ENCODE results near the gene NCKAP5L. TPM values are rescaled to one million over a fixed set of nuclear protein-coding genes. Genes with fewer than 3 reads are reported as not detected.
A peak's percentile ranks its signal among the peaks of the same experiment; 100 is the strongest.

The NCKAP5L gene
- total RNA-seq, 8 experiments from 2014 or later = 15.1 to 51.6 (median 22.3) TPM

DNA sequence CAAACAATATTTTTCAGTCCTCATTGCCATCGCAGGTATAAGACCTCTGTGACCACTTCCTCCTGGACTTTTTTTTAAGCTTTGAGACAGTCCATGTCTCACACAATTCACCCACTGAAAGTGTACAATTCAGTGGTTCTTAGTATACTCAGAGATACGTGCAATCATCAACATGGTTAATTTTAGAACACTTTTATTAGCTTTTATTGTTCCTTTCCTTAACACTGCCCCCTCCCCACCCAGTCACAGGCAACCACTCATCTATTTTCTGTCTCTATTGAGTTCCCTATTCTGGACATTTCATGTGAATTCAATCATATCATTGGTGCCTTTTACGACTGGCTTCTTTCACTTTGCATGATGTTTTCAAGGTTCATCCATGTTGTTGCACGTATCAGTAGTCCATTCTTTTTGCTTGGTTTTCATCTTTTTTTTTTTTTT, 16.2 kb downstream of the NCKAP5L start:
- WGBS, 10 experiments = 80 to 97% (median 91%) methylated on average over 1 to 4 of the region's 4 CpGs; no CpG with 5 or more reads in 1 of the 10 experiments
- no peak overlapping the region for H3K4me3 ChIP-seq
- no peak overlapping the region for H3K27ac ChIP-seq
- in situ Hi-C loops (cut with MboI; ENCODE audit: low pct_unique_long_range_greater_than_20kb in 2 of 9, low sequenced_read_pairs in 9 of 9, unreplicated experiment in 9 of 9) = no loop called here
- peaks cover 30% of the 10 kb centered on the region in 2 donors for H3K4me1 ChIP-seq (replicated peaks in 1 of 2)
- no peak for ATAC-seq (replicated peaks in 6 of 8)

DNA sequence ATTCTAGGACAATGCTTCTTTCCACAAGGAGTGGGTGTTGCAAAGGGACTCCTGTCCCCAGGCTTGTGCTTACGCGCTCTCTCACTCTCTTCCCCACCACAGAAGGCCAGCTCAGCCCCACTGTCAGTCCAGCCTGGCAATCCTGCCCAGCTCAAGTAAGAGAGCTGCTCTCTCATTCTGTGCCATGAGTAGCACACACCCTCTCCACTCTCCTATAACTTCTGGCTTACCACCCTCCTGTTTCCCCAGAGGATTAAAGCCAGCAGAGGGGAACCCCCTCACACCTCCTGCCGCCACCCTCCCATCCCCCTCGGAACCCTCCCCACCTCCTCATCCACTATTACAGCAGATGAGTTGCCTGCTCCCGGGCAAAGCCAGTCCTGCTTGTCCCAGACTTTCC, 17.1 kb downstream of the NCKAP5L start:
- Histone ChIP-seq H3K4me3 (no peak overlapping the region), H3K4me1 (replicated peaks in 1 of 2) (peaks cover 30% of the 10 kb centered on the region in 2 donors), H3K27ac (no peak overlapping the region)
- 90 to 100% (median 100%) methylated on average over 1 to 2 of the region's 5 CpGs; no CpG with 5 or more reads in 5 of the 10 experiments for WGBS, 10 experiments
- in situ Hi-C loops (cut with MboI; ENCODE audit: low pct_unique_long_range_greater_than_20kb in 2 of 9, low sequenced_read_pairs in 9 of 9, unreplicated experiment in 9 of 9) = no loop called here
- ATAC-seq (replicated peaks in 6 of 8) = no peak

DNA sequence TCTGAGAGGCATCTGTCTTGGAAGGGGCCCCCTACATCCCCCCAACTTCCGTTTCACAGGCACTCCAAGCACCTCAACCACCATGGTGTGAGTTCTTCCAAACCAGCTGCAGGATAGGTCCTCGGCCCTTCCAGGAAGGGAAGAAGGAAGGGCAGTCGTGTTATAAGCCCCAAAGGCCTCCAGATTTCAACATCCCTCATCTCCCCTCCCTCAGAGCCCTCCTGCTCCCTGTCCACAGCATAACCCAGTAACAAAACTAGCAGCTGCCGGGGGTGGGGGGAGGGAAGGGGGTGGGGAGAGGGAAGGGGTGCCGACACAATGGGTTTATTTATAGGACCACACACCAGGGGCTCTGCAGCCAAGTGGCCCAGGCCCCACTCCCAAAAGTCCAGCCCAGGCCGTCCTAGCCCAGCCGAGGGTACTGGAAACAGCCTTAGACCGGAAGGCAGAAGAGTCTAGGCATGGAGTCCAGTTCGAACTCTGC, 18.3 kb downstream of the NCKAP5L start:
- H3K27ac ChIP-seq = peak overlapping the region; percentile 81 to 87
- WGBS, 10 experiments = 23 to 40% (median 33%) methylated on average over 1 to 6 of the region's 9 CpGs; no CpG with 5 or more reads in 7 of the 10 experiments
- H3K4me1 ChIP-seq (replicated peaks in 1 of 2) = peaks cover 30% of the 10 kb centered on the region in 2 donors
- ATAC-seq (replicated peaks in 6 of 8) = peak in 7 of 8 experiments; percentile 5 to 55 (median 46)
- H3K4me3 ChIP-seq = no peak overlapping the region
- in situ Hi-C loops (cut with MboI; ENCODE audit: low pct_unique_long_range_greater_than_20kb in 2 of 9, low sequenced_read_pairs in 9 of 9, unreplicated experiment in 9 of 9) = no loop called here

GRCh38 chr12:49809381-49809905, 18.8 kb downstream of the NCKAP5L start:
- peak; percentile 62 to 79 (median 68) for ATAC-seq (replicated peaks in 6 of 8)
- Histone ChIP-seq H3K4me3 (no peak overlapping the region), H3K4me1 (replicated peaks in 1 of 2) (peaks cover 30% of the 10 kb centered on the region in 2 donors), H3K27ac (peak overlapping the region; percentile 81 to 87)
- in situ Hi-C loops (cut with MboI; ENCODE audit: low pct_unique_long_range_greater_than_20kb in 2 of 9, low sequenced_read_pairs in 9 of 9, unreplicated experiment in 9 of 9) = no loop called here
- 0 to 40% methylated on average over 1 of the region's 4 CpGs; no CpG with 5 or more reads in 8 of the 10 experiments for whole genome bisulfite sequencing, 10 experiments

DNA sequence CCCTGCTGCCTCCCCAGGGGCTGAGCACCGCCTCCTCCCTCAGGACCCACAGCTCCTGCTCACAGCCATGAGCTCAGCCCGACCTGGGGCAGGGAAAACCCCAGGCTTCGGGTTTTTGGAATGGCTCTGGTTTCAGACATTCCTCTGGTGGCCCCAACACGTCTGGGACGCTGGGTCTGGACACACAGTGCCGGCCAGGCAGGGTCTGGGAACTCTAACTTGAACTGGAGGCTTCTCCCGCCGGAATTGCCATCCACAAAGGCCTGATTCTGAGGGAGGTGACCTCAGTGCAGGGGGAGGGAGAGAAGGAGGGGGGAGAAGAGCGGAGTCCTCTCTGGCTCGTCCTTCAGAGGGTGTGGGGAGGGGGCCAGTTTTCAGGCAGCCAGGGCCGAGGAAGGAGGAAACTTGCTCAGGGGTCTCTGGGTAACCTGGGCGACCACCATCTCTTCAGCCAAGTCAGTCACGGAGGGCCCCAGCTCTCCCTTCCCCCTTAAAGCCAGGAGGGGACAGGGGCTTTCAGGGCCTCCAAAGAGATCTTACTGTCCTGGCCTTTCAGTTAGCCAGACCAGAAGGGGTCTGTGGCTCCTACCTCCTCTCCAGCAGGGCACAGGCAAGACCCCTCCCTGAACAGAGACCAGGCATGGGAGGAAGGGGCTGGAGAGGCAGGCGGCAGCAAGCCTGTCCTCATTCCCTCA, 19.4 kb downstream of the NCKAP5L start:
- peak in 7 of 8 experiments; percentile 8 to 75 (median 73) for ATAC-seq (replicated peaks in 6 of 8)
- 10 to 34% (median 24%) methylated on average over 2 to 6 of the region's 14 CpGs; no CpG with 5 or more reads in 7 of the 10 experiments for WGBS, 10 experiments
- peaks cover 30% of the 10 kb centered on the region in 2 donors for H3K4me1 ChIP-seq (replicated peaks in 1 of 2)
- H3K27ac ChIP-seq = peak overlapping the region; percentile 81 to 87
- in situ Hi-C loops (cut with MboI; ENCODE audit: low pct_unique_long_range_greater_than_20kb in 2 of 9, low sequenced_read_pairs in 9 of 9, unreplicated experiment in 9 of 9) = no loop called here
- H3K4me3 ChIP-seq = no peak overlapping the region

GRCh38 chr12:49807991-49808580, 20.1 kb downstream of the NCKAP5L start:
- no peak for ATAC-seq (replicated peaks in 6 of 8)
- in situ Hi-C loops (cut with MboI; ENCODE audit: low pct_unique_long_range_greater_than_20kb in 2 of 9, low sequenced_read_pairs in 9 of 9, unreplicated experiment in 9 of 9) = no loop called here
- WGBS, 10 experiments = 90 to 100% (median 98%) methylated on average over 1 to 7 of the region's 12 CpGs; no CpG with 5 or more reads in 2 of the 10 experiments
- Histone ChIP-seq H3K4me1 (replicated peaks in 1 of 2) (peaks cover 30% of the 10 kb centered on the region in 2 donors), H3K4me3 (no peak overlapping the region), H3K27ac (peak overlapping the region; percentile 81 to 87)

GRCh38 chr12:49806877-49807276, 21.3 kb downstream of the NCKAP5L start:
- in situ Hi-C loops (cut with MboI; ENCODE audit: low pct_unique_long_range_greater_than_20kb in 2 of 9, low sequenced_read_pairs in 9 of 9, unreplicated experiment in 9 of 9) = no loop called here
- no peak overlapping the region for H3K27ac ChIP-seq
- H3K4me3 ChIP-seq = no peak overlapping the region
- WGBS, 10 experiments = 89 to 93% methylated on average over 5 of the region's 7 CpGs; no CpG with 5 or more reads in 8 of the 10 experiments
- no peak for ATAC-seq (replicated peaks in 6 of 8)
- H3K4me1 ChIP-seq (replicated peaks in 1 of 2) = peaks cover 30% of the 10 kb centered on the region in 2 donors

DNA sequence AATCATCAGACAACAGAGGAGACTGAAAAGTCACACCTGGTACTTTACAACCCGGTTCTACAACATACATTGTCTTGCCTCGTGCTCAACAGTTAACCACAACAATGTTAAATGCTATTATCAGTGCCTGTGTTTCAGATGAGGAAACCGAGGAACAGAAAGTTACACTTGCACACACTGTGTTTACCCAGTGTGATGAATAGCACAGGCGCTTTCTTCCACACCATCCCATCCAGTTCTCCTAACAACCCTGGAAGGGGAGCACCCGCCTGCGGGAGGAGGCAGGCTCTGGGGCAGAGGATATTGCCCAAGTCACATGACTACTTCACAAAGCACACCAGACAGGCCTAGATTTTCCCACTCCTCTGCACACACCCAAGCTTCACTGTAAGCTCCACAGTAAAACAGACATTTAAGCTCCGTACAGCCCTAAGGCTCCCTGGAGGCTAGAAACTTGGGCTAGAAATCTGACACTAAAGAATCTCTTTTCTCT, 21.8 kb downstream of the NCKAP5L start:
- in situ Hi-C loops (cut with MboI; ENCODE audit: low pct_unique_long_range_greater_than_20kb in 2 of 9, low sequenced_read_pairs in 9 of 9, unreplicated experiment in 9 of 9) = no loop called here
- 63 to 100% (median 90%) methylated on average over 1 to 6 of the region's 7 CpGs; no CpG with 5 or more reads in 2 of the 10 experiments for WGBS, 10 experiments
- peaks cover 30% of the 10 kb centered on the region in 2 donors for H3K4me1 ChIP-seq (replicated peaks in 1 of 2)
- ATAC-seq (replicated peaks in 6 of 8) = peak in 2 of 8 experiments; percentile 3 to 7
- no peak overlapping the region for H3K27ac ChIP-seq
- no peak overlapping the region for H3K4me3 ChIP-seq

GRCh38 chr12:49805409-49805808, 22.8 kb downstream of the NCKAP5L start:
- in situ Hi-C loops (cut with MboI; ENCODE audit: low pct_unique_long_range_greater_than_20kb in 2 of 9, low sequenced_read_pairs in 9 of 9, unreplicated experiment in 9 of 9) = no loop called here
- no peak for ATAC-seq (replicated peaks in 6 of 8)
- peaks cover 29% of the 10 kb centered on the region in 2 donors for H3K4me1 ChIP-seq (replicated peaks in 1 of 2)

GRCh38 chr12:49804821-49805220, 23.4 kb downstream of the NCKAP5L start:
- no peak overlapping the region for H3K27ac ChIP-seq
- in situ Hi-C loops (cut with MboI; ENCODE audit: low pct_unique_long_range_greater_than_20kb in 2 of 9, low sequenced_read_pairs in 9 of 9, unreplicated experiment in 9 of 9) = no loop called here

More at GRCh38 chr12:49805409-49805808, 22.8 kb downstream of the NCKAP5L start:
- WGBS, 10 experiments = 90 to 100% (median 96%) methylated on average over 2 to 5 of the region's 5 CpGs; no CpG with 5 or more reads in 6 of the 10 experiments
- Histone ChIP-seq H3K27ac (no peak overlapping the region), H3K4me3 (no peak overlapping the region)

DNA sequence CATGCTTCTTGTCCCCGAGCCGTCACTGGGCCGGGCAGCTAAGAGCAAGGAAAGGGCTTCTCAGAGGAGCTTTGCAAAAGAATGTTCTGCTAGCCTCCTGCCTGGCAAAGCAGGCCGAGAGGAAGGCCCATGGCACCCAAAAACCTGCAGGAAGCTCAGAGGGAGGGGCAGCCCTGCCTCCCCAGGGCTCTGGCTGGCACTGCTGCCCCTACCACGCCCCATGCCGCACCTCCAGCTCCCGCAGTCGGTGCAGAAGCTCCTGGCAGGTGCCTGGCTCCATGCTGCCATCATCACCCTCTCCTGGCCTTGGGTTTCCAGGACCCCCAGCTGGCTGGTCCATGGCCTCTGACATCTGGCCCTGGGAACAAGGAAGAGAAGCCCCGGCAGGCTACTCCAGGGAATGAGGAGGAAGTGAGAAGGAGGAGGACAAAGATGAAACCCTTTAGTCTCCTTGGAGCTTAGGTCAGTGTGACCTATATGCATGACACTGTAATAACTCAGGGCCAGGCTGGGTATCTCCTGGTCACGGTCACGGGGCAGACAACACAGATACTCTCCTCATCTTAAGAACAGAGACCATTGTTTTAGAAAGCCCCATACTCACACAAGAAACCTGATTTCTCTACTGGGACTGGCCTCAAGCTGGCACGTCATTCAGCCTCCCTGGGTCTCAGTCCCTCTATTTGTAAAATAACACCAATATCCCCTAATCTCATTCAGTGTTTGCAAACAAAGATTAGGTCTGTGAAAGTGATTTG, 24.3 kb downstream of the NCKAP5L start:
- no peak for ATAC-seq (replicated peaks in 6 of 8)
- Histone ChIP-seq H3K4me3 (no peak overlapping the region), H3K27ac (no peak overlapping the region), H3K4me1 (replicated peaks in 1 of 2) (peaks cover 13% of the 10 kb centered on the region in 2 donors)
- WGBS, 10 experiments = 70 to 100% (median 88%) methylated on average over 1 to 7 of the region's 12 CpGs
- in situ Hi-C loops (cut with MboI; ENCODE audit: low pct_unique_long_range_greater_than_20kb in 2 of 9, low sequenced_read_pairs in 9 of 9, unreplicated experiment in 9 of 9) = no loop called here

More at GRCh38 chr12:49804821-49805220, 23.4 kb downstream of the NCKAP5L start:
- WGBS, 10 experiments = 95 to 100% (median 100%) methylated on average over 1 to 7 of the region's 10 CpGs; no CpG with 5 or more reads in 6 of the 10 experiments
- H3K4me3 ChIP-seq = no peak overlapping the region
- peaks cover 23% of the 10 kb centered on the region in 2 donors for H3K4me1 ChIP-seq (replicated peaks in 1 of 2)
- no peak for ATAC-seq (replicated peaks in 6 of 8)

Measured in motor neuron (in vitro differentiated cells).